Measurements from ENCODE around the gene CRLF1.

DNA sequence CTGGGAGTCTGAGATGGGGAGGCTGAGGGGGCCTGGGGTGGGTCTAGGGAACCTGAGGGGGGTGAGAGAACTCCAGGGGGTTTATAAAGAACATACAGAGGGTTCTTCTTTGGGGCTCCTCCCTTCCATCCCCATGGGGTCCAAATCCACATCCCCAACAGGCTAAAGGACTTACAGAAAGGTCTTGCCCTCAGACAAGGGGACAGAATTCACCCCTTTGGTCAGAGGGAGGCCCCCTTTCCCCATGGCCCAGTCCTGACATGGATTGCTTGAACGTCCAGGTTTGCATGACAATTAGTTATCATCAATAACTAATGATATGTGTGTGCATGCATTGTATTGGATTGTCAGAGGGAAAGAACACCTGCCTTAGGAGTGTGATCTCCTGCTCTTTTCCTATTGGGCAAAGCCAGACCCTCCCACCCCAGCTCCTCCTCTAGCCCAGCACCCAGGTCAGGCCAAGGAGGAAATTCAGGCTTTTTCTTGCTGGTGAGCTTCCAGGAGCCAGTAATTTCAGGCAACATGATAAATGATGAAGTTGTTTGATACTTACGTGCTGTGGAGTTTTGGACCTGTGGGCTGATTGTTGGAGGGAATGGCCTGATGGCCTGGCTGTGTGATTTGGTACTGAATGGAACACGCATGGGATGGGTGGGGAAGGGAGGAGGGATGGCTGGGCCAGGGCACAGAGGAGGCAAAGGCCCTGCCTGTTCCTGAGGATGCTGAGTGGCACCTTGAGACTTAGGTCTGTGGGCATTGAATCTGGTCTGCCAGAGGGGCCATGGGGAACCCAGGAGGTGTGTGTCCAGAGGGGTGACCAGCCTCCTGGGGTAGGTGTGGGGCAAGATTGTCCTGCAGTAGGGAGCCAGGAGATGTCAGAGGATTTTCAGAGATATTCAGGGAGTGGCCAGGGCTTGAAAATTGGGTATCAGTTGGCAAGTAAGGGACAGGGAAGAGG, 31.4 kb upstream of the CRLF1 start:
- TF ChIP-seq POLR2A (IDR thresholded peaks at IDR 0.05; ENCODE audit: low read depth, low read length) (no peak), POLR2AphosphoS5 (IDR thresholded peaks at IDR 0.05; ENCODE audit: low read depth, low read length) (no peak)
